Measurements from ENCODE around the gene SPG7. TPM values are rescaled to one million over a fixed set of nuclear protein-coding genes. Genes with fewer than 3 reads are reported as not detected.
A peak's percentile ranks its signal among the peaks of the same experiment; 100 is the strongest.

SPG7 gene
- total RNA-seq, 1 donor from 2014 or later, result 166 TPM

DNA sequence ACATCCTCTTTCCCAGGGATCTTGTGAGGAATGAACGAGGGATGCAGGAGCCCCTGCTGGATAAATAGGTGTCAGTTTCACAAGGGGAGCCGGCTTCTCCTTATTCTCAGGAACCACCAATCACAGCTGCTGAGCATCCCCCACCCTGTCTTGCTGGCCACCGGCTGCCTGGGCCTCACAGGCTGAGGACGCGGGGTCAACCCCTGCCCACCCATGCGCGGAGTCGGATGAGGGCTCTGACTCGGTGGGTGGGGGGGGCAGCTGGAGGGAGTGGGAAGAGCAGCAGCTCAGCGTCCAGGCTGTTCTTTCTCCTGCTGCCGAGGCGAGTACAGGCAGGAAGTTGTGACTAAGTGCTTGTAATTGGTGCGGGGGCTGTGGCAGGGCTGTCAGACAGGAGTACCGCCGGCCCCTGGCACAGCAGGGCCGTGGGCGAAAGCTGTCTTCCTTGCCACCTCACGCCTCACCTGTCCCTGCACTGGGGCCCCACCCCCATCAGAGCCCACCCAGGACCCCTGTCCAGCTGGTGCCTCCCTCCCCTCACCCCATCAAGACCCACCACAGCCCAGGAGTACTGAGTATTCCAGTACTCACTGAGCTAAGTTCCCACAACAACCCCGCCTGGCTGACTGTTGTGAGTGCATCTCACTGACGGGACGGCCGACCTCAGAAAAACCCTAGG lies 94.2 kb downstream of the SPG7 start:
- peaks cover 17% of the 10 kb centered on the region for H3K4me1 Mint-ChIP-seq (ENCODE audit: low read depth, unreplicated experiment)
- peaks cover 8% of the 10 kb centered on the region for H3K9me3 Mint-ChIP-seq (ENCODE audit: unreplicated experiment)
- H3K36me3 Mint-ChIP-seq (ENCODE audit: unreplicated experiment), result no peaks in the 10 kb centered on the region
- H3K4me3 Mint-ChIP-seq (ENCODE audit: unreplicated experiment), result no peak overlapping the region
- TF ChIP-seq, protein P1, sequence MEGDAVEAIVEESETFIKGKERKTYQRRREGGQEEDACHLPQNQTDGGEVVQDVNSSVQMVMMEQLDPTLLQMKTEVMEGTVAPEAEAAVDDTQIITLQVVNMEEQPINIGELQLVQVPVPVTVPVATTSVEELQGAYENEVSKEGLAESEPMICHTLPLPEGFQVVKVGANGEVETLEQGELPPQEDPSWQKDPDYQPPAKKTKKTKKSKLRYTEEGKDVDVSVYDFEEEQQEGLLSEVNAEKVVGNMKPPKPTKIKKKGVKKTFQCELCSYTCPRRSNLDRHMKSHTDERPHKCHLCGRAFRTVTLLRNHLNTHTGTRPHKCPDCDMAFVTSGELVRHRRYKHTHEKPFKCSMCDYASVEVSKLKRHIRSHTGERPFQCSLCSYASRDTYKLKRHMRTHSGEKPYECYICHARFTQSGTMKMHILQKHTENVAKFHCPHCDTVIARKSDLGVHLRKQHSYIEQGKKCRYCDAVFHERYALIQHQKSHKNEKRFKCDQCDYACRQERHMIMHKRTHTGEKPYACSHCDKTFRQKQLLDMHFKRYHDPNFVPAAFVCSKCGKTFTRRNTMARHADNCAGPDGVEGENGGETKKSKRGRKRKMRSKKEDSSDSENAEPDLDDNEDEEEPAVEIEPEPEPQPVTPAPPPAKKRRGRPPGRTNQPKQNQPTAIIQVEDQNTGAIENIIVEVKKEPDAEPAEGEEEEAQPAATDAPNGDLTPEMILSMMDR (IDR thresholded peaks at IDR 0.05; ENCODE audit: partially characterized antibody, unreplicated experiment), result no peak
- H3K27ac Mint-ChIP-seq (ENCODE audit: unreplicated experiment), result peak overlapping the region; percentile 36
- peak; percentile 79 for DNase-seq
- peaks cover 6% of the 10 kb centered on the region for H3K27me3 Mint-ChIP-seq (ENCODE audit: unreplicated experiment)

DNA sequence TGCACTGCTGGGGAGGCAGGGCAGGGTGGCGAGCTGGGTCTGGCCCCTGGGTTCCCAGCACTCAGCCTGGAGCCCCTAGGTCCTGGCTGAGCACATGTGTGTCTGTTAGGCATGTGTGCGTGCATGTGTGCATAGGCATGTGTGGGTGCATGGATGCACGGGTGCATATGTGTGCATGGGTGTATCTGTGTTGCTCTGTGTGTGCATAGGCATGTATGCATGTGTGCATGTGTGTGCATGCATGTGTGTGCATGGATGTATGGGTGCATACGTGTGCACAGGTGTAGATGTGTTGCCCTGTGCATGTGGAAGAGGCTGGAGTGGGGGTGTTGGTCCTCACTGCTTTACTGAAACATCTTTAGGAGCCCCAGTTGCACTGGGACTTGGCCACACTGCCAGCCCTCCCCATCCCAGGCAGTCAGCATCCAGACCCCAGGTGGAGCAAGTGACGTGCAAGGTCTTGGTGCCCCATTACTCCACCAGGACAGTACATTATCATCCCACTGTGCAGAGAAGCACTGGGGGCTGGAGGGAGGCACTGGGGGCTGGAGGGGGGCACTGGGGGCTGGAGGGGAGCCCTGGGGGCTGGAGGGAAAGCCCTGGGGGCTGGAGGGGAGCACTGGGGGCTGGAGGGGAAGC lies 94.9 kb downstream of the SPG7 start:
- no peak for DNase-seq
- TF ChIP-seq, protein P1 (IDR thresholded peaks at IDR 0.05; ENCODE audit: partially characterized antibody, unreplicated experiment), result no peak
- Mint-ChIP-seq H3K4me3 (ENCODE audit: unreplicated experiment) (no peak overlapping the region), H3K36me3 (ENCODE audit: unreplicated experiment) (no peaks in the 10 kb centered on the region), H3K27me3 (ENCODE audit: unreplicated experiment) (peaks cover 5% of the 10 kb centered on the region), H3K27ac (ENCODE audit: unreplicated experiment) (peak overlapping the region; percentile 36), H3K9me3 (ENCODE audit: unreplicated experiment) (peaks cover 7% of the 10 kb centered on the region), H3K4me1 (ENCODE audit: low read depth, unreplicated experiment) (peaks cover 18% of the 10 kb centered on the region)

DNA sequence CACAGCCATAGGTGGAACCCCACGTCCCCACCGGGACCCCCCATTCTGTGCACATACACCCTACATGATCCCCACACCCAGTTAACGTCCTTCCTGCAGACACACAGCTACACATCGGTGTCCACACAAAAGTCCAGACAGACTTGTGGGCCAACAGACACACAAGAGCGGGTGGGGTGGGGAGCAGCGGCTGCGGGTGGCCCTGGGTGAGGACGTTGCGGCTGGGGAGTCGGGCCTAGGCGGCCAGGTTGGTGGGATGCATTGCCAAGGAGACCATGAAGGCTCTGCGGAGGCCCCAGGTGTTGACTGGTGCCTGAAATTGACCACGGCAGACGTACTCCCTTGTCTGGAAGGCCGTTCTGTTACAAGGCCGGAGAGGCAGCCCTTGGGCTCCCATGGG lies 96.6 kb downstream of the SPG7 start:
- TF ChIP-seq, protein P1 (IDR thresholded peaks at IDR 0.05; ENCODE audit: partially characterized antibody, unreplicated experiment), result no peak
- H3K36me3 Mint-ChIP-seq (ENCODE audit: unreplicated experiment), result no peaks in the 10 kb centered on the region
- DNase-seq, result no peak
- peaks cover 3% of the 10 kb centered on the region for H3K9me3 Mint-ChIP-seq (ENCODE audit: unreplicated experiment)
- H3K27me3 Mint-ChIP-seq (ENCODE audit: unreplicated experiment), result peaks cover 4% of the 10 kb centered on the region
- H3K4me3 Mint-ChIP-seq (ENCODE audit: unreplicated experiment), result no peak overlapping the region
- peaks cover 13% of the 10 kb centered on the region for H3K4me1 Mint-ChIP-seq (ENCODE audit: low read depth, unreplicated experiment)
- H3K27ac Mint-ChIP-seq (ENCODE audit: unreplicated experiment), result no peak overlapping the region

DNA sequence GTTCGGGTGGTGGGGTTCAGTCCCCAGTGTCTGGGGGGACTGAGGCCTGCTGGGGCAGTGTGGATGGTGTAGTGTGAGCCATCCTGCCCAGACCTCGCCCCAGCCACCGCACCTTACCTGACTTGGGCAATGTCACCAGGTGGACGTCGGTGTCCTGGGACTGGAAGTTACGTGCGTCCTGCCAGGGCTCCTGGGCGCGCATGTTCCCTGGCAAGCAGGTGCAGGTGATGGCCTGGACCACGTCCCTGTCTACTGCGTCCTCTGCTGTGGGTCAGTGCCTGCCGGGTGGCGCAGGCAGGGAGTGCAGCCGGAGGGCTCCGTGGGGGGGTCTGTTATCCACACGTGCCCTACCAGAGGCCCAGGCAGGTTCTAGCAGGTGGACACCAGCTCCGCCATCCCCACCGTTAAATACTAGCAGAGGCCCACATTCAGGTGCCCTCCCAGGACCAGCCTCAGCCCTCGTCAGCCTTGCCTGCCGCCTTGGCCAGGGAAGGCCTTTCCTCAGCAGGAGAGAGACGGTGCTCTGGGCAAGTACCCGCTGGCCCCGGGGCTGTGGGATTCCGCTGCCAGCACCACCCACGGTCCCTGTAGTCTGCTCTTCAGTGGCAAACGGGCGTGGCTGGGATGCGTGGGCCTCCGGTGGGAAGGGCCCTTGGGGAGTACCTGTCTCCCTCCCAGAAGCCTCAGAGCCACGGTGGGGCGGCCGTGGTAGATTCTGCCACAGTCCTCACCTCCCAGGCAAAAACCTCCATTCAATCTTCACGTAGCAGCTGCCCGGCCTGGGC lies 97.2 kb downstream of the SPG7 start:
- no peak overlapping the region for H3K4me3 Mint-ChIP-seq (ENCODE audit: unreplicated experiment)
- no peaks in the 10 kb centered on the region for H3K36me3 Mint-ChIP-seq (ENCODE audit: unreplicated experiment)
- H3K27me3 Mint-ChIP-seq (ENCODE audit: unreplicated experiment), result peaks cover 5% of the 10 kb centered on the region
- no peak for DNase-seq
- H3K27ac Mint-ChIP-seq (ENCODE audit: unreplicated experiment), result no peak overlapping the region
- H3K9me3 Mint-ChIP-seq (ENCODE audit: unreplicated experiment), result peaks cover 3% of the 10 kb centered on the region
- TF ChIP-seq, protein P1 (IDR thresholded peaks at IDR 0.05; ENCODE audit: partially characterized antibody, unreplicated experiment), result no peak
- peaks cover 9% of the 10 kb centered on the region for H3K4me1 Mint-ChIP-seq (ENCODE audit: low read depth, unreplicated experiment)
